RWPE2 (cell line): Measurements from ENCODE around the gene TTC39C.

ENCODE experiments used
- ATAC-seq: fragments of 200-7000 bp; cut with Tn5 transposase; 3 replicates; pipeline ENCODE4 v1.9.1; 2021; ENCODE audit warnings: low read depth
- DNase-seq: peaks from one replicate; pipeline ENCODE4 v3.0.0-alpha.2; 2020; ENCODE audit warnings: low spot score
- H3K27ac ChIP-seq: fragments of 450-650 bp; 2 replicates; pipeline ENCODE4 v1.5.1; 2017; ENCODE audit warnings: mild to moderate bottlenecking; ENCODE audit not compliant: poor library complexity, severe bottlenecking
- H3K27me3 ChIP-seq: fragments of 250-450 bp; sonication (Bioruptor Pico); 2 replicates; pipeline ENCODE4 v1.5.1; 2021; ENCODE audit warnings: mild to moderate bottlenecking, moderate library complexity; ENCODE audit not compliant: insufficient read depth, poor library complexity, severe bottlenecking
- H3K36me3 ChIP-seq: fragments of 250-450 bp; sonication (Bioruptor Pico); 2 replicates; pipeline ENCODE4 v1.5.1; 2020; ENCODE audit warnings: low read depth, mild to moderate bottlenecking, moderate library complexity
- H3K4me1 ChIP-seq: fragments of 250-450 bp; sonication (Bioruptor Pico); 2 replicates; pipeline ENCODE4 v1.5.1; 2021; ENCODE audit warnings: mild to moderate bottlenecking, moderate library complexity; ENCODE audit not compliant: insufficient read depth, poor library complexity, severe bottlenecking
- H3K4me3 ChIP-seq: fragments of 250-450 bp; sonication (Bioruptor Pico); 2 replicates; pipeline ENCODE4 v1.5.1; 2021; ENCODE audit warnings: mild to moderate bottlenecking, moderate library complexity; ENCODE audit not compliant: severe bottlenecking
- H3K9me3 ChIP-seq: fragments of 250-450 bp; sonication (Bioruptor Pico); 2 replicates; pipeline ENCODE4 v1.5.1; 2021; ENCODE audit warnings: mild to moderate bottlenecking, moderate library complexity; ENCODE audit not compliant: severe bottlenecking
- TF ChIP-seq, protein P1 (sequence below): fragments of 450-650 bp; IDR thresholded peaks from one replicate; pipeline ENCODE4 v1.5.1; 2017; ENCODE audit warnings: mild to moderate bottlenecking, moderate library complexity; ENCODE audit not compliant: poor library complexity, severe bottlenecking

The TTC39C gene

DNA sequence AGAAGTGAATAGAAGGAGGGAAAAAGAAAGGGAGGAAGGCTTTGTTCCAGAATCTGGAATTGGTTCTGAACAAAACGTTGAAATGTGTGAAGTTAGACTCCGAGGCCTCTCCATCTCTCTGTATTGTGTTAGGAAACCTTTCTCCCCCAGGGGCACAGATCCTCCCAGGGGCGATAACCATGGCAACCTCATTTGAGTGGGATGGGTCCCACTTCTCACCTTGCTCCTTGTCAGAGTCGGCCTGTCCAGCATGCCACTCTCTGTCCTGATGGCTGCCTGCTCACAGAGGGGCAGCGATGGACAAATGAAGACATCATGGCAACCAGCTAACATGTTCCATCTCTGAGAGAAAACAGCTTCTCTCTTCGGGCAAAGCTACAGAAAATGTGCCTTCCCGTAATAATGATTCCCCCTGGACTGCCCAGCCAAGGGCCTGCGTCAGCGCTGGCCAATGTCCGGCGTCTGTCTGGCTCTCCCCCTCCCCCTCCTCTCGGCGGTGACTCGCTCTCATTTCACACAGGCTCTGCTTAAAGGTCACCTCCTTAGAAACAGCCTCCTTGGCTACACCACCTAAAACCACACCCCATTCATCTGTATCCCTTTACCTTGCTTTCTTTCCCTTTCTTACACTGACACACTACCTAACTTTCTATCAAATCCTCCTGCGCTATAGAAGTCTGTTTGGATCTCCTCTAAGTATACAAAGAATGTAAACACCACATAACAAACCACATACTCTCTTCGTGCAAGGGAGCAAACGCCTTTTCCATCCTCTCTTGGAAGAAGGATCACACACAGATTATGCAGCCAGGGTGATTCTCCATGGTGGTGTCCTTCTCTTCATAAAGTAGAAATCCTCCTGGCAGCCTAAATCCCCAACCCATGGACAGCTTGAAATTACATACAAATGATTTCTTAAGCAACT, 32.1 kb upstream of the TTC39C start:
- TF ChIP-seq, protein P1, sequence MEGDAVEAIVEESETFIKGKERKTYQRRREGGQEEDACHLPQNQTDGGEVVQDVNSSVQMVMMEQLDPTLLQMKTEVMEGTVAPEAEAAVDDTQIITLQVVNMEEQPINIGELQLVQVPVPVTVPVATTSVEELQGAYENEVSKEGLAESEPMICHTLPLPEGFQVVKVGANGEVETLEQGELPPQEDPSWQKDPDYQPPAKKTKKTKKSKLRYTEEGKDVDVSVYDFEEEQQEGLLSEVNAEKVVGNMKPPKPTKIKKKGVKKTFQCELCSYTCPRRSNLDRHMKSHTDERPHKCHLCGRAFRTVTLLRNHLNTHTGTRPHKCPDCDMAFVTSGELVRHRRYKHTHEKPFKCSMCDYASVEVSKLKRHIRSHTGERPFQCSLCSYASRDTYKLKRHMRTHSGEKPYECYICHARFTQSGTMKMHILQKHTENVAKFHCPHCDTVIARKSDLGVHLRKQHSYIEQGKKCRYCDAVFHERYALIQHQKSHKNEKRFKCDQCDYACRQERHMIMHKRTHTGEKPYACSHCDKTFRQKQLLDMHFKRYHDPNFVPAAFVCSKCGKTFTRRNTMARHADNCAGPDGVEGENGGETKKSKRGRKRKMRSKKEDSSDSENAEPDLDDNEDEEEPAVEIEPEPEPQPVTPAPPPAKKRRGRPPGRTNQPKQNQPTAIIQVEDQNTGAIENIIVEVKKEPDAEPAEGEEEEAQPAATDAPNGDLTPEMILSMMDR: no peak
- no peak overlapping the region for H3K4me3 ChIP-seq
- no peak overlapping the region for H3K27ac ChIP-seq

GRCh38 chr18:23983112-23983511, 31.4 kb upstream of the TTC39C start:
- no peaks in the 10 kb centered on the region for H3K36me3 ChIP-seq
- H3K9me3 ChIP-seq: no peaks in the 10 kb centered on the region
- DNase-seq: no peak
- no peaks in the 10 kb centered on the region for H3K4me1 ChIP-seq
- no peaks in the 10 kb centered on the region for H3K27me3 ChIP-seq
- TF ChIP-seq, protein P1: no peak
- H3K4me3 ChIP-seq: no peak overlapping the region
- ATAC-seq: no peak
- no peak overlapping the region for H3K27ac ChIP-seq

More for the DNA sequence above, 32.1 kb upstream of the TTC39C start:
- no peak for ATAC-seq
- Histone ChIP-seq H3K9me3 (no peaks in the 10 kb centered on the region), H3K27me3 (no peaks in the 10 kb centered on the region), H3K4me1 (no peaks in the 10 kb centered on the region), H3K36me3 (no peaks in the 10 kb centered on the region)
- no peak for DNase-seq

GRCh38 chr18:23986600-23987359, 27.8 kb upstream of the TTC39C start:
- TF ChIP-seq, protein P1: no peak
- Histone ChIP-seq H3K36me3 (no peaks in the 10 kb centered on the region), H3K4me3 (no peak overlapping the region), H3K27ac (no peak overlapping the region), H3K9me3 (no peaks in the 10 kb centered on the region), H3K4me1 (peaks cover under 1% of the 10 kb centered on the region), H3K27me3 (no peaks in the 10 kb centered on the region)
- ATAC-seq (no peak), DNase-seq (no peak)

DNA sequence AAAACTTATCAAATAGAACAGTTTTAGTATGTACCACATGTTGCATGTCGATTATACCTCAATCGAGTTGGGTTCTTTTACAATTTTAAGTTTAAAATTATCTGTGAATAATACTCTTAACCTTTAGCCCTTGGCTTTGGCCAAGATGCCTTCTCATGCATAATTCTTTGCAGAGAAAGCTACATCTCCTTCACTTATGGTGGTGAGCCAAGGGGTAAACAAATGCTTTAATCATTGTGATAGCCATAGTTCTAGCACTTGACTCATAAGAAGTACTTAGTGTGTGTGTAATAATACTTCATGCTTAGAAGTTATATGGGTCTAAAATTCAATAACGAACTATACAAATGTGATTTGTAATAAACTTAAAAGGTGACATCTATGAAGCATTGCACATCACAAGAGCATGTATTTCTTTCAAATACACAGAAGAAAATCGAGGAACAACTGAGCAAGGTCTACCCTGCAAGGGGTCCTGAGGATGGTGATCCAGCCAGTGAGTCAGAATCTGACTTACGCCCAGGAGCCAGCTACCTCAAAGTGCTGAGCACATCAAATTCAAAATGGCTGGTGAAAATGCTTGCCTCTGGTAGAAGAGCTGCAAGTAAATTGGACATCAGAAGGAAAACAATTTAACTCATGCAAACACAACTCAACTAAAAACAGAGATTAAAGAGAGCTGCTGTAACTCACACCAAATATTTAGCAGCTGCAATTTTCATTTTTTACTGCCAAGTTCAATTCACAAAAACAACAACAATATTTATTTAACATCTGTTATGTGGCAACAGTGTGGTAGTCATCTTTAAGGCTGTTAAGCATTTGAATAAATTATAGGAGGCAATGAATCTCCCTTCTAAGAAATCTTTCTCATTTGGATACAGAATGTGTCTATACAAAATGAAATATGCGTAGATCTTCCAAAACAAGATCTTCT, 23.8 kb upstream of the TTC39C start:
- DNase-seq (no peak), ATAC-seq (no peak)
- Histone ChIP-seq H3K27ac (no peak overlapping the region), H3K36me3 (no peaks in the 10 kb centered on the region), H3K4me3 (no peak overlapping the region), H3K27me3 (no peaks in the 10 kb centered on the region), H3K9me3 (no peaks in the 10 kb centered on the region), H3K4me1 (peaks cover 31% of the 10 kb centered on the region)
- TF ChIP-seq, protein P1: no peak
